ENCODE results near the gene BCAS1. TPM values are rescaled to one million over a fixed set of nuclear protein-coding genes. Genes with fewer than 3 reads are reported as not detected.

The BCAS1 gene
- total and polyA plus RNA-seq, 2 donors (not counting 3 experiments of a cell fraction or from before 2014, with no cell fraction given), result not detected

- ChIA-PET CTCF (interaction anchor here (0.6 to 5.9 kb wide), 43 partner anchors 9 to 1627 kb away, joined by 3 to 141 read pairs (median 6); partner anchors contain the start of genes PFDN4 and ZNF217), POLR2A (interaction anchor here (0.6 to 1.3 kb wide), 3 partner anchors 23 to 389 kb away, joined by 3 to 8 read pairs (median 6); partner anchors contain the start of gene ZNF217)
- Histone ChIP-seq H3K79me2 (ENCODE audit: control insufficient read depth, insufficient read depth, low read length) (no peaks in the 10 kb centered on the region), H3K9me3 (replicated peaks; ENCODE audit: control insufficient read depth, insufficient read depth, low read length) (no peaks in the 10 kb centered on the region), H3K9me1 (replicated peaks; ENCODE audit: control insufficient read depth, extremely low read depth, insufficient read depth, low read length) (no peaks in the 10 kb centered on the region), H3K36me3 (ENCODE audit: control insufficient read depth in 2 of 2, extremely low read depth in 1 of 2, insufficient read depth in 2 of 2, low read length in 2 of 2) (no peaks in the 10 kb centered on the region), H4K20me1 (replicated peaks; ENCODE audit: control insufficient read depth, extremely low read depth, insufficient read depth, low read length) (no peaks in the 10 kb centered on the region), H3K9ac (replicated peaks; ENCODE audit: extremely low read depth, insufficient read depth, low read length) (no peak overlapping the region), H3K4me3 (replicated peaks in 1 of 3; ENCODE audit: insufficient read depth in 1 of 3, low read depth in 1 of 3, low read length in 3 of 3) (no peak overlapping the region), H3K4me2 (ENCODE audit: insufficient read depth, low read length) (no peak overlapping the region), H3K27ac (ENCODE audit: insufficient read depth, low read depth, low read length) (no peak overlapping the region), H2AFZ (ENCODE audit: low read depth, low read length) (no peak overlapping the region), H3K27me3 (ENCODE audit: control insufficient read depth in 2 of 2, insufficient read depth in 2 of 2, low read length in 2 of 2) (no peaks in the 10 kb centered on the region), H3K4me1 (ENCODE audit: control insufficient read depth, extremely low read depth, insufficient read depth, low read length) (peaks cover 34% of the 10 kb centered on the region)
- intact Hi-C loops (cut with micrococcal nuclease) (no loop called here), dilution Hi-C loops (cut with MboI; ENCODE audit: extremely low pct_ligation_motif_present, low sequenced_read_pairs) (loop anchor here (25.0 kb wide), 1 partner anchor 352 kb away; the partner anchor contains the start of gene ZNF217)
- DNase-seq (ENCODE audit: low read depth, low spot score), result no peak
- no peak for FAIRE-seq
- no TSS peak for BruUV-seq (replicated peaks)
- no peak for TF ChIP-seq EZH2 (IDR thresholded peaks at IDR 0.05; ENCODE audit: borderline replicate concordance, low read depth, low read length, severe bottlenecking)
- TF ChIP-seq POLR2A (IDR thresholded peaks at IDR 0.05; ENCODE audit: low read depth, low read length), result no peak
- TF ChIP-seq JUN (IDR thresholded peaks at IDR 0.05; ENCODE audit: borderline replicate concordance, insufficient read depth, insufficient read length, low read depth), result no peak
- no peak for TF ChIP-seq GATA2 (IDR thresholded peaks at IDR 0.05; ENCODE audit: insufficient read depth, insufficient read length, low read depth, low read length)
- no peak for TF ChIP-seq CTCF (IDR thresholded peaks at IDR 0.05; ENCODE audit: extremely low read depth in 1 of 2, insufficient read depth in 1 of 2, low read depth in 1 of 2, low read length in 2 of 2)
These were observed 131.2 kb downstream of the BCAS1 start for GRCh38 chr20:53939190-53939571.

- H3K9me3 ChIP-seq (replicated peaks; ENCODE audit: control insufficient read depth, insufficient read depth, low read length), result no peaks in the 10 kb centered on the region
- CTCF ChIA-PET, result interaction anchor here (1.4 to 5.9 kb wide), 12 partner anchors 8 to 1626 kb away, joined by 3 to 141 read pairs (median 17); no protein-coding TSS in a partner anchor
- no peaks in the 10 kb centered on the region for H4K20me1 ChIP-seq (replicated peaks; ENCODE audit: control insufficient read depth, extremely low read depth, insufficient read depth, low read length)
- BruUV-seq (replicated peaks), result no TSS peak
- H3K27ac ChIP-seq (ENCODE audit: insufficient read depth, low read depth, low read length), result no peak overlapping the region
- TF ChIP-seq MYC (IDR thresholded peaks at IDR 0.05; ENCODE audit: low read depth, low read length), result no peak
- no peak for TF ChIP-seq FOS (IDR thresholded peaks at IDR 0.05; ENCODE audit: borderline replicate concordance, insufficient read depth, low read length)
- no peak for TF ChIP-seq POLR2AphosphoS5 (IDR thresholded peaks at IDR 0.05; ENCODE audit: insufficient read depth, low read depth, low read length)
- no peak for TF ChIP-seq MAX (IDR thresholded peaks at IDR 0.05; ENCODE audit: insufficient read depth, insufficient read length)
- TF ChIP-seq EZH2 (IDR thresholded peaks at IDR 0.05; ENCODE audit: borderline replicate concordance, low read depth, low read length, severe bottlenecking), result no peak
- TF ChIP-seq GATA2 (IDR thresholded peaks at IDR 0.05; ENCODE audit: insufficient read depth, insufficient read length, low read depth, low read length), result no peak
- no peak for TF ChIP-seq JUN (IDR thresholded peaks at IDR 0.05; ENCODE audit: borderline replicate concordance, insufficient read depth, insufficient read length, low read depth)
- TF ChIP-seq CTCF (IDR thresholded peaks at IDR 0.05; ENCODE audit: extremely low read depth in 1 of 2, insufficient read depth in 1 of 2, low read depth in 1 of 2, low read length in 2 of 2), result no peak
- no peak for TF ChIP-seq POLR2A (IDR thresholded peaks at IDR 0.05; ENCODE audit: low read depth, low read length)
- H3K36me3 ChIP-seq (ENCODE audit: control insufficient read depth in 2 of 2, extremely low read depth in 1 of 2, insufficient read depth in 2 of 2, low read length in 2 of 2), result no peaks in the 10 kb centered on the region
- no peaks in the 10 kb centered on the region for H3K27me3 ChIP-seq (ENCODE audit: control insufficient read depth in 2 of 2, insufficient read depth in 2 of 2, low read length in 2 of 2)
- H3K4me1 ChIP-seq (ENCODE audit: control insufficient read depth, extremely low read depth, insufficient read depth, low read length), result peaks cover 39% of the 10 kb centered on the region
- H3K9me1 ChIP-seq (replicated peaks; ENCODE audit: control insufficient read depth, extremely low read depth, insufficient read depth, low read length), result no peaks in the 10 kb centered on the region
- no peak for FAIRE-seq
- intact Hi-C loops (cut with micrococcal nuclease) (no loop called here), dilution Hi-C loops (cut with MboI; ENCODE audit: extremely low pct_ligation_motif_present, low sequenced_read_pairs) (loop anchor here (25.0 kb wide), 1 partner anchor 351 kb away; the partner anchor contains the start of gene ZNF217)
- no peak overlapping the region for H3K9ac ChIP-seq (replicated peaks; ENCODE audit: extremely low read depth, insufficient read depth, low read length)
- H3K4me3 ChIP-seq (replicated peaks in 1 of 3; ENCODE audit: insufficient read depth in 1 of 3, low read depth in 1 of 3, low read length in 3 of 3), result no peak overlapping the region
- DNase-seq (ENCODE audit: low read depth, low spot score), result no peak
- no peak overlapping the region for H2AFZ ChIP-seq (ENCODE audit: low read depth, low read length)
- no peaks in the 10 kb centered on the region for H3K79me2 ChIP-seq (ENCODE audit: control insufficient read depth, insufficient read depth, low read length)
- no peak overlapping the region for H3K4me2 ChIP-seq (ENCODE audit: insufficient read depth, low read length)
- POLR2A ChIA-PET, result no interaction called here
These were observed 131.7 kb downstream of the BCAS1 start for GRCh38 chr20:53938739-53939138.
